ENCODE measurements around the gene TNIP2.

The TNIP2 gene

DNA sequence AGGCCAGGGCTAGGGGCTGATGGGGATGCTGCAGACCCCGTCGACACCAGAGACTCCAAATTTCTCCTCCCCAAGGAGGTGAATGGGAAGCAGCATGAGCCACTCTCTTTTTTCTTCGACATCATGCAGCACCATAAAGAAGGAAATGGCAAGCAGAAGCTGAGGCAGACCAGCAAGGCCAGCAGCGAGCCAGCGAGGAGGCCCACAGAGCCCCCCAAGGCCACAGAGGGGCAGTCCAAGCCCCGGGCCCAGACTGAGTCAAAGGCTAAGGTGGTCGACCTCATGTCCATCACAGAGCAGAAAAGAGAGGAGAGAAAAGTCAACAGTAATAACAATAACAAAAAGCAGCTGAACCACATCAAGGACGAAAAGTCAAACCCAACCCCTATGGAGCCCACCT is 56.1 kb downstream of the TNIP2 start:
- no peak for TF ChIP-seq JUND (IDR thresholded peaks at IDR 0.05; ENCODE audit: low read depth)
- no peak for DNase-seq (ENCODE audit: low read depth in 1 of 2, low spot score in 1 of 2)
- in situ Hi-C loops (cut with HindIII; ENCODE audit: low pct_unique_long_range_greater_than_20kb, low sequenced_read_pairs), result no loop called here

DNA sequence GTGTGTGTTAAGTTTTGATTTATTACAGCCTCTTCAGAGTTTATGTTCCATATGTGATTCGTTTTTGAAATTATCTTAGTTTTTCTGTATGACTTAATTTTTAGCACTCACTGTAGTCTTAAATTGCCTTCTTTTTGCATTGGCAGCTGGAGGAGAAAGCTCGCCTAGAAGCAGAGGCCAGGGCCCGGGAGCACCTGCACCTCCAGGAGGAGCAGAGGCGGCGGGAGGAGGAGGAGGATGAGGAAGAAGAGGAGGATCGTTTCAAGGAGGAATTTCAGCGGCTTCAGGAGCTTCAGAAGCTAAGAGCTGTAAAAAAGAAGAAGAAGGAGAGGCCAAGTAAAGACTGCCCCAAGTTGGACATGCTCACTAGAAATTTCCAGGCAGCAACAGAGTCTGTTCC is 56.6 kb downstream of the TNIP2 start:
- in situ Hi-C loops (cut with HindIII; ENCODE audit: low pct_unique_long_range_greater_than_20kb, low sequenced_read_pairs), result no loop called here
- no peak for DNase-seq (ENCODE audit: low read depth in 1 of 2, low spot score in 1 of 2)
- no peak for TF ChIP-seq JUND (IDR thresholded peaks at IDR 0.05; ENCODE audit: low read depth)

- DNase-seq (ENCODE audit: low read depth in 1 of 2, low spot score in 1 of 2), result no peak
- no peak for TF ChIP-seq JUND (IDR thresholded peaks at IDR 0.05; ENCODE audit: low read depth)
- in situ Hi-C loops (cut with HindIII; ENCODE audit: low pct_unique_long_range_greater_than_20kb, low sequenced_read_pairs), result no loop called here
These were observed 57.1 kb downstream of the TNIP2 start for GRCh38 chr4:2698951-2699505.

GRCh38 chr4:2698504-2698903 is 57.6 kb downstream of the TNIP2 start:
- no peak for DNase-seq (ENCODE audit: low read depth in 1 of 2, low spot score in 1 of 2)
- in situ Hi-C loops (cut with HindIII; ENCODE audit: low pct_unique_long_range_greater_than_20kb, low sequenced_read_pairs), result no loop called here
- no peak for TF ChIP-seq JUND (IDR thresholded peaks at IDR 0.05; ENCODE audit: low read depth)

GRCh38 chr4:2697995-2698414 is 58.1 kb downstream of the TNIP2 start:
- DNase-seq (ENCODE audit: low read depth in 1 of 2, low spot score in 1 of 2), result no peak

GRCh38 chr4:2696423-2696822 is 59.7 kb downstream of the TNIP2 start:
- no peak for DNase-seq (ENCODE audit: low read depth in 1 of 2, low spot score in 1 of 2)
- in situ Hi-C loops (cut with HindIII; ENCODE audit: low pct_unique_long_range_greater_than_20kb, low sequenced_read_pairs), result no loop called here
- TF ChIP-seq JUND (IDR thresholded peaks at IDR 0.05; ENCODE audit: low read depth), result no peak

More at GRCh38 chr4:2697995-2698414, 58.1 kb downstream of the TNIP2 start:
- no peak for TF ChIP-seq JUND (IDR thresholded peaks at IDR 0.05; ENCODE audit: low read depth)
- in situ Hi-C loops (cut with HindIII; ENCODE audit: low pct_unique_long_range_greater_than_20kb, low sequenced_read_pairs), result no loop called here

GRCh38 chr4:2695346-2696060 is 60.6 kb downstream of the TNIP2 start:
- in situ Hi-C loops (cut with HindIII; ENCODE audit: low pct_unique_long_range_greater_than_20kb, low sequenced_read_pairs), result no loop called here
- TF ChIP-seq JUND (IDR thresholded peaks at IDR 0.05; ENCODE audit: low read depth), result no peak
- DNase-seq (ENCODE audit: low read depth in 1 of 2, low spot score in 1 of 2), result no peak

DNA sequence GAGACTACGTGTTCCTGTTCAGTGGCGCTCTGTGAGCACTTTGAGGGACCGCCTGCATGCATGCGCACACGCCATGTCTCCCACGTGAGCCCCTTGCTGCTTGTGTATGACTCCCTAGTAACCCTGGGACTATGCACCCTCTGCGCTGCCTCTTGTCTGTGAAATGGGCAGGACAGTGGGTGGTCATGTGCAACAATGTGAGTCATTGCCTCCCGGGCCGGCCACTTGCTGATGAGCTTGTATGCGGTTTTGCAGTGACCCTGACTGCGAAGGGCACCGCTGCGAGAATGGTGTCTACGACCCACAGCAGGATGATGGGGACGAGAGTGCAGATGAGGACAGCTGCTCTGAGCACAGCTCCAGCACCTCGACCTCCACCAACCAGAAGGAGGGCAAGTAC is 61.4 kb downstream of the TNIP2 start:
- TF ChIP-seq JUND (IDR thresholded peaks at IDR 0.05; ENCODE audit: low read depth), result no peak
- no peak for DNase-seq (ENCODE audit: low read depth in 1 of 2, low spot score in 1 of 2)
- in situ Hi-C loops (cut with HindIII; ENCODE audit: low pct_unique_long_range_greater_than_20kb, low sequenced_read_pairs), result no loop called here

- DNase-seq (ENCODE audit: low read depth in 1 of 2, low spot score in 1 of 2), result no peak
- in situ Hi-C loops (cut with HindIII; ENCODE audit: low pct_unique_long_range_greater_than_20kb, low sequenced_read_pairs), result no loop called here
These were observed 64.1 kb downstream of the TNIP2 start for GRCh38 chr4:2691952-2692435.

More at GRCh38 chr4:2691952-2692435, 64.1 kb downstream of the TNIP2 start:
- no peak for TF ChIP-seq JUND (IDR thresholded peaks at IDR 0.05; ENCODE audit: low read depth)
